Upper lobe of left lung (tissue), 4 donors: Measurements from ENCODE around the gene FBXL17.

ENCODE experiments used
- EP300 ChIP-seq, 4 donors: sonication (generic); formaldehyde crosslinking; IDR thresholded peaks; one replicate each; pipeline ENCODE4 v1.5.1; 2017; ENCODE audit warnings: antibody characterized with exemption in 4 of 4, control low read depth in 2 of 4
- POLR2A ChIP-seq, 4 donors: fragments of 450-650 bp; IDR thresholded peaks; one replicate each; pipeline ENCODE4 v1.5.1; 2016 to 2017; ENCODE audit warnings: antibody characterized with exemption in 4 of 4, mild to moderate bottlenecking in 2 of 4
- POLR2AphosphoS5 ChIP-seq, 2 donors: sonication (generic); formaldehyde crosslinking; IDR thresholded peaks; one replicate each; pipeline ENCODE4 v1.5.1; 2017; ENCODE audit warnings: antibody characterized with exemption in 2 of 2
- TF ChIP-seq, protein P1 (sequence below), 6 experiments: fragments of 450-650 bp in 4 of 6; fragments of 200-600 bp in 2 of 6; sonication (generic) in 2 of 6; IDR thresholded peaks; one replicate each; pipeline ENCODE4 v1.5.1; 2016 to 2019; ENCODE audit warnings: antibody characterized with exemption in 6 of 6

DNA sequence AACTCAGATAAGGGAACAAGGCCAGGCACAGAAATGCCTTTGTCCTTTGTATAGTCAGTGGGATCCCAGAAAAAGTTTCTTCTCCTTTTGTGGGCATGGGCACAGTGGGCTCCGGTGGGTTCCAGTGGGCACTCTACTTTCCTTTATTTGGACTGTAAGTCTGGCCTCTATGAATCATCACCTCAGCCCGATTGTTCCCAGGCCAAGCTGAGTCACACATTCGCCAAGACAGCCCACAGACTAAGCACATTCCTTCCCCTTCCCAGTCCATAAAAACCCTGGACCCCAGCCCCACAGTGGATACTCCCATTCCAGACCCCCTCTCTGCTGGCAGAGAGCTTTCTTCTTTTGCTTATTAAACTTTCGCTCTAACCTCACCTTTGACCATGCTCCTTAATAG, 165.0 kb downstream of the FBXL17 start:
- TF ChIP-seq, protein P1, sequence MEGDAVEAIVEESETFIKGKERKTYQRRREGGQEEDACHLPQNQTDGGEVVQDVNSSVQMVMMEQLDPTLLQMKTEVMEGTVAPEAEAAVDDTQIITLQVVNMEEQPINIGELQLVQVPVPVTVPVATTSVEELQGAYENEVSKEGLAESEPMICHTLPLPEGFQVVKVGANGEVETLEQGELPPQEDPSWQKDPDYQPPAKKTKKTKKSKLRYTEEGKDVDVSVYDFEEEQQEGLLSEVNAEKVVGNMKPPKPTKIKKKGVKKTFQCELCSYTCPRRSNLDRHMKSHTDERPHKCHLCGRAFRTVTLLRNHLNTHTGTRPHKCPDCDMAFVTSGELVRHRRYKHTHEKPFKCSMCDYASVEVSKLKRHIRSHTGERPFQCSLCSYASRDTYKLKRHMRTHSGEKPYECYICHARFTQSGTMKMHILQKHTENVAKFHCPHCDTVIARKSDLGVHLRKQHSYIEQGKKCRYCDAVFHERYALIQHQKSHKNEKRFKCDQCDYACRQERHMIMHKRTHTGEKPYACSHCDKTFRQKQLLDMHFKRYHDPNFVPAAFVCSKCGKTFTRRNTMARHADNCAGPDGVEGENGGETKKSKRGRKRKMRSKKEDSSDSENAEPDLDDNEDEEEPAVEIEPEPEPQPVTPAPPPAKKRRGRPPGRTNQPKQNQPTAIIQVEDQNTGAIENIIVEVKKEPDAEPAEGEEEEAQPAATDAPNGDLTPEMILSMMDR (IDR thresholded peaks at IDR 0.05), result no peak
- TF ChIP-seq EP300 (IDR thresholded peaks at IDR 0.05) (no peak), POLR2AphosphoS5 (IDR thresholded peaks at IDR 0.05) (no peak), POLR2A (IDR thresholded peaks at IDR 0.05) (no peak)
